HCT116 (cell line): ENCODE results near the gene WDR20. TPM values are rescaled to one million over a fixed set of nuclear protein-coding genes. Genes with fewer than 3 reads are reported as not detected.

Experiments
- ATAC-seq: fragments of 200-7000 bp; cut with Tn5 transposase; 2 replicates; pipeline ENCODE4 v1.9.1; 2020; ENCODE audit warnings: mild to moderate bottlenecking, moderate library complexity
- BruUV-seq: library from RNA; stranded (reverse); fragments of 400-500 nt; replicated peaks from 2 replicates; lab custom pipeline; 2021; lab: Mats Ljungman, UMichigan
- CTCF ChIA-PET: fragments of 300-600 bp; sonication (Branson Sonifier 250); formaldehyde crosslinking; loops from one replicate; lab custom pipeline; 2021; ENCODE audit warnings: antibody characterized with exemption; lab: Charles Lee
- POLR2A ChIA-PET: fragments of 300-600, 350-600 bp; sonication (Branson Sonifier 250); formaldehyde crosslinking; loops from one replicate; lab custom pipeline; 2021; ENCODE audit warnings: antibody characterized with exemption; lab: Charles Lee
- RAD21 ChIA-PET, 2 experiments: fragments of 300-600 bp; sonication (Branson Sonifier 250); formaldehyde crosslinking; loops; one replicate each; lab custom pipeline; 2023; ENCODE audit warnings: low total read pairs in 2 of 2; ENCODE audit not compliant: uncharacterized antibody in 2 of 2, unreplicated experiment in 2 of 2, low non-redundant PET in 1 of 2; lab: Charles Lee
- DNase-seq: peaks from one replicate; pipeline ENCODE4 v3.0.0-alpha.2; 2010; ENCODE audit warnings: low read depth, low spot score
- H2AFZ ChIP-seq: fragments of 200-600 bp; shearing (Covaris generic), sonication (generic); 2 replicates; pipeline ENCODE4 v1.6.1; 2017; ENCODE audit warnings: low read depth, mixed run types, mixed read lengths, antibody characterized with exemption, low read length; ENCODE audit not compliant: poor library complexity, severe bottlenecking
- H3K27ac ChIP-seq: 2 replicates; pipeline ENCODE4 v1.5.1; 2012; ENCODE audit warnings: low read depth, low read length
- H3K27me3 ChIP-seq: fragments of 200-600 bp; sonication (generic); 2 replicates; pipeline ENCODE4 v1.6.1; 2016; ENCODE audit warnings: mixed run types, low read length, mixed read lengths; ENCODE audit not compliant: insufficient read depth
- H3K36me3 ChIP-seq, 2 experiments: fragments of 200-500 bp in 1 of 2; fragments of 200-600 bp in 1 of 2; sonication (Bioruptor generic) in 1 of 2; sonication (generic) in 1 of 2; 2 replicates each; pipeline versions ENCODE4 v1.5.1 to v1.6.1; 2014 to 2016; ENCODE audit warnings: low read length in 2 of 2, inconsistent platforms in 1 of 2, mixed read lengths in 1 of 2, mixed run types in 1 of 2; ENCODE audit not compliant: insufficient read depth in 2 of 2, control insufficient read depth in 1 of 2
- H3K4me1 ChIP-seq, 2 experiments: fragments of 200-600 bp in 1 of 2; sonication (generic) in 1 of 2; 2 replicates each; pipeline versions ENCODE4 v1.5.1 to v1.6.1; 2012 to 2017; ENCODE audit warnings: low read length in 2 of 2, inconsistent platforms in 1 of 2, mild to moderate bottlenecking in 1 of 2, mixed read lengths in 1 of 2, mixed run types in 1 of 2, moderate library complexity in 1 of 2; ENCODE audit not compliant: insufficient read depth in 2 of 2, control insufficient read depth in 1 of 2
- H3K4me2 ChIP-seq: fragments of 200-600 bp; sonication (generic); 2 replicates; pipeline ENCODE4 v1.6.1; 2017; ENCODE audit warnings: mixed run types, low read length, mixed read lengths
- H3K4me3 ChIP-seq, 2 experiments: fragments of 200-600 bp in 1 of 2; sonication (generic) in 1 of 2; replicated peaks in 1 of 2; 2 replicates each; pipeline ENCODE4 v1.5.1; 2011 to 2016; ENCODE audit warnings: low read length in 2 of 2, control low read depth in 1 of 2, low read depth in 1 of 2, mild to moderate bottlenecking in 1 of 2, mixed read lengths in 1 of 2, mixed run types in 1 of 2
- H3K79me2 ChIP-seq: fragments of 200-600 bp; sonication (generic); 2 replicates; pipeline ENCODE4 v1.6.1; 2017; ENCODE audit warnings: mild to moderate bottlenecking, mixed run types, low read length, moderate library complexity, mixed read lengths; ENCODE audit not compliant: insufficient read depth
- H3K9ac ChIP-seq: fragments of 200-600 bp; sonication (generic); 2 replicates; pipeline ENCODE4 v1.6.1; 2016; ENCODE audit warnings: low read length, mixed read lengths
- H3K9me2 ChIP-seq: fragments of 200-600 bp; sonication (generic), shearing (Covaris generic); 2 replicates; pipeline ENCODE4 v1.6.1; 2017; ENCODE audit warnings: mixed run types, mild to moderate bottlenecking, moderate library complexity; ENCODE audit not compliant: insufficient read depth
- H3K9me3 ChIP-seq, 2 experiments: fragments of 200-500 bp in 1 of 2; fragments of 200-600 bp in 1 of 2; sonication (Bioruptor generic) in 1 of 2; sonication (generic) in 1 of 2; 2 replicates each; pipeline ENCODE4 v1.6.1; 2014 to 2017; ENCODE audit warnings: low read length in 2 of 2, mixed read lengths in 2 of 2, inconsistent platforms in 1 of 2, low read depth in 1 of 2, mild to moderate bottlenecking in 1 of 2, mixed run types in 1 of 2, moderate library complexity in 1 of 2; ENCODE audit not compliant: control insufficient read depth in 1 of 2, insufficient read depth in 1 of 2
- H4K20me1 ChIP-seq: fragments of 200-600 bp; sonication (generic), shearing (Covaris generic); 2 replicates; pipeline ENCODE4 v1.6.1; 2017; ENCODE audit warnings: mixed run types, mild to moderate bottlenecking, moderate library complexity; ENCODE audit not compliant: insufficient read depth
- ATF3 ChIP-seq: IDR thresholded peaks from 2 replicates; pipeline ENCODE4 v1.6.1; 2012
- CBX3 ChIP-seq: IDR thresholded peaks from 2 replicates; pipeline ENCODE4 v1.6.1; 2012; ENCODE audit warnings: low read depth
- JUND ChIP-seq: IDR thresholded peaks from 2 replicates; pipeline ENCODE4 v1.6.1; 2012
- MAX ChIP-seq: IDR thresholded peaks from 2 replicates; pipeline ENCODE4 v1.6.1; 2012
- RAD21 ChIP-seq: IDR thresholded peaks from 2 replicates; pipeline ENCODE4 v1.6.1; 2012; ENCODE audit warnings: low read depth, mild to moderate bottlenecking
- SRF ChIP-seq: IDR thresholded peaks from 2 replicates; pipeline ENCODE4 v1.6.1; 2012; ENCODE audit warnings: low read depth
- YY1 ChIP-seq: IDR thresholded peaks from 2 replicates; pipeline ENCODE4 v1.6.1; 2011; ENCODE audit warnings: low read length, low read depth, moderate library complexity, mild to moderate bottlenecking; ENCODE audit not compliant: insufficient replicate concordance; ENCODE audit errors: extremely low read depth
- ZBTB33 ChIP-seq: IDR thresholded peaks from 2 replicates; pipeline ENCODE4 v1.6.1; 2011; ENCODE audit warnings: mild to moderate bottlenecking, low read length, moderate library complexity; ENCODE audit not compliant: insufficient replicate concordance; ENCODE audit errors: extremely low read depth
- ZNF274 ChIP-seq: fragments of 200-500 bp; sonication (Bioruptor generic); IDR thresholded peaks from 2 replicates; pipeline ENCODE4 v1.6.1; 2014; ENCODE audit warnings: mild to moderate bottlenecking, low read depth, low read length, inconsistent platforms
- intact Hi-C: fragments of 100-400 bp; cut with micrococcal nuclease; formaldehyde crosslinking; loops from 2 replicates; pipeline ENCODE4 v1.10.0; 2022
- total RNA-seq: library from RNA; stranded (reverse); gene quantifications from one replicate; pipeline ENCODE4 v1.2.1, GENCODE V29; 2021; ENCODE audit not compliant: unreplicated experiment

The WDR20 gene
- total RNA-seq, 1 experiment from 2014 or later: 21.1 TPM

- BruUV-seq: no TSS peak
- TF ChIP-seq SRF: no peak
- no peak for TF ChIP-seq JUND
- TF ChIP-seq MAX: no peak
- TF ChIP-seq ZBTB33: no peak
- TF ChIP-seq CBX3: no peak
- no peak for TF ChIP-seq RAD21
- TF ChIP-seq ATF3: no peak
- TF ChIP-seq YY1: no peak
- no peak for TF ChIP-seq ZNF274
- H3K79me2 ChIP-seq: no peaks in the 10 kb centered on the region
- RAD21 ChIA-PET: no interaction called here
- POLR2A ChIA-PET: no interaction called here
- DNase-seq (no peak), ATAC-seq (no peak)
- no peaks in the 10 kb centered on the region for H3K36me3 ChIP-seq
- peaks cover 0 to 4% of the 10 kb centered on the region in 2 experiments; a peak in 1 of 4 replicates for H3K4me1 ChIP-seq
- no peaks in the 10 kb centered on the region for H4K20me1 ChIP-seq
- CTCF ChIA-PET: no interaction called here
- no peak overlapping the region for H3K27ac ChIP-seq
- no peak overlapping the region for H3K4me2 ChIP-seq
- no peaks in the 10 kb centered on the region for H3K9me3 ChIP-seq
- intact Hi-C loops: no loop called here
- H2AFZ ChIP-seq: no peak overlapping the region
- no peaks in the 10 kb centered on the region for H3K27me3 ChIP-seq
- H3K9ac ChIP-seq: no peak overlapping the region
- no peak overlapping the region for H3K4me3 ChIP-seq
- no peaks in the 10 kb centered on the region for H3K9me2 ChIP-seq
These were observed 111.5 kb downstream of the WDR20 start for GRCh38 chr14:102251161-102251560.
